Measurements from ENCODE around the gene ZNF747.
A peak's percentile ranks its signal among the peaks of the same experiment; 100 is the strongest.
"Not testable (repeated sequence)": the region's sequence is repeated elsewhere in the genome, so short reads cannot be mapped to it uniquely, and the experiment has no call there.

Gene ZNF747

GRCh38 chr16:30533748-30534367 is 800 bp downstream of the ZNF747 start:
- no peak for DNase-seq

- no peak for DNase-seq
Measured at GRCh38 chr16:30533146-30533522, 1.5 kb downstream of the ZNF747 start.

GRCh38 chr16:30532285-30533145 is 2.1 kb downstream of the ZNF747 start:
- DNase-seq, result no peak

- no peak for DNase-seq
Measured at GRCh38 chr16:30530163-30531037, 4.3 kb downstream of the ZNF747 start.

GRCh38 chr16:30528799-30529457 is 5.7 kb downstream of the ZNF747 start:
- no peak for DNase-seq

GRCh38 chr16:30527635-30528178 is 7.0 kb downstream of the ZNF747 start:
- no peak for DNase-seq

GRCh38 chr16:30526823-30527634 is 7.6 kb downstream of the ZNF747 start:
- DNase-seq, result peak; percentile 76 to 84 (median 80)

GRCh38 chr16:30526137-30526822 is 8.4 kb downstream of the ZNF747 start, which contains the start of gene ZNF768:
Gene ZNF768 (minus strand): TSS chr16:30526566. CDS start chr16:30526413, 153 bp downstream.
- DNase-seq, result peak in 1 of 4 experiments; percentile 37

- no peak for DNase-seq
Measured at GRCh38 chr16:30525844-30526136, 8.9 kb downstream of the ZNF747 start.

- DNase-seq, result no peak
Measured at GRCh38 chr16:30524575-30525568, 9.8 kb downstream of the ZNF747 start.

- no peak for DNase-seq
Measured at GRCh38 chr16:30523768-30524574, 10.7 kb downstream of the ZNF747 start.

- DNase-seq, result not testable (repeated sequence)
Measured at GRCh38 chr16:30522702-30523463, 11.8 kb downstream of the ZNF747 start.

GRCh38 chr16:30521873-30522641 is 12.6 kb downstream of the ZNF747 start:
- no peak for DNase-seq

GRCh38 chr16:30521476-30521872 is 13.2 kb downstream of the ZNF747 start:
- no peak for DNase-seq

GRCh38 chr16:30519120-30520049 is 15.3 kb downstream of the ZNF747 start:
- DNase-seq, result no peak

GRCh38 chr16:30518552-30518951 is 16.1 kb downstream of the ZNF747 start:
- no peak for DNase-seq
